ENCODE measurements around the gene DNAH10. TPM values are rescaled to one million over a fixed set of nuclear protein-coding genes. Genes with fewer than 3 reads are reported as not detected.
"Not testable (repeated sequence)": the region's sequence is repeated elsewhere in the genome, so short reads cannot be mapped to it uniquely, and the experiment has no call there.

The DNAH10 gene
- total RNA-seq, 1 donor from 2014 or later = 0.51 TPM

GRCh38 chr12:123787466-123787865 is 25.4 kb downstream of the DNAH10 start:
- DNase-seq (no peak), ATAC-seq (ENCODE audit: low read depth) (no peak)
- Mint-ChIP-seq H3K36me3 (ENCODE audit: low read depth) (no peaks in the 10 kb centered on the region), H3K9me3 (peaks cover 9% of the 10 kb centered on the region), H3K4me3 (no peak overlapping the region), H3K27ac (no peak overlapping the region), H3K4me1 (no peaks in the 10 kb centered on the region), H3K27me3 (no peaks in the 10 kb centered on the region)
- no peak for TF ChIP-seq CTCF (IDR thresholded peaks at IDR 0.05)
- intact Hi-C loops (cut with micrococcal nuclease) = no loop called here
- ChIA-PET CTCF (no interaction called here), POLR2A (no interaction called here)

GRCh38 chr12:123788541-123788940 is 26.4 kb downstream of the DNAH10 start:
- no peak for DNase-seq
- CTCF ChIA-PET = no interaction called here
- ATAC-seq (ENCODE audit: low read depth) = no peak

GRCh38 chr12:123789422-123789821 is 27.3 kb downstream of the DNAH10 start:
- POLR2A ChIA-PET; H3K27ac Mint-ChIP-seq; H3K4me3 Mint-ChIP-seq; ATAC-seq (ENCODE audit: low read depth); H3K4me1 Mint-ChIP-seq; H3K36me3 Mint-ChIP-seq (ENCODE audit: low read depth); CTCF ChIA-PET; H3K27me3 Mint-ChIP-seq; DNase-seq; intact Hi-C loops (cut with micrococcal nuclease); H3K9me3 Mint-ChIP-seq: not testable (repeated sequence)

More at GRCh38 chr12:123788541-123788940, 26.4 kb downstream of the DNAH10 start:
- H3K27me3 Mint-ChIP-seq = no peaks in the 10 kb centered on the region
- intact Hi-C loops (cut with micrococcal nuclease) = no loop called here
- no peaks in the 10 kb centered on the region for H3K36me3 Mint-ChIP-seq (ENCODE audit: low read depth)
- no peak overlapping the region for H3K4me3 Mint-ChIP-seq
- no peaks in the 10 kb centered on the region for H3K4me1 Mint-ChIP-seq
- POLR2A ChIA-PET = no interaction called here
- H3K27ac Mint-ChIP-seq = no peak overlapping the region
- TF ChIP-seq CTCF (IDR thresholded peaks at IDR 0.05) = no peak
- peaks cover 9% of the 10 kb centered on the region for H3K9me3 Mint-ChIP-seq

- Mint-ChIP-seq H3K9me3 (peaks cover 9% of the 10 kb centered on the region), H3K27me3 (no peaks in the 10 kb centered on the region), H3K4me1 (no peaks in the 10 kb centered on the region), H3K36me3 (ENCODE audit: low read depth) (no peaks in the 10 kb centered on the region), H3K27ac (no peak overlapping the region), H3K4me3 (no peak overlapping the region)
- no peak for TF ChIP-seq CTCF (IDR thresholded peaks at IDR 0.05)
- CTCF ChIA-PET = no interaction called here
- DNase-seq (no peak), ATAC-seq (ENCODE audit: low read depth) (no peak)
- intact Hi-C loops (cut with micrococcal nuclease) = no loop called here
- POLR2A ChIA-PET = no interaction called here
Measured at GRCh38 chr12:123790905-123791467, 28.9 kb downstream of the DNAH10 start.

GRCh38 chr12:123794027-123794426 is 31.9 kb downstream of the DNAH10 start:
- no peak for ATAC-seq (ENCODE audit: low read depth)
- Mint-ChIP-seq H3K27ac (no peak overlapping the region), H3K4me1 (no peaks in the 10 kb centered on the region), H3K27me3 (no peaks in the 10 kb centered on the region), H3K9me3 (peaks cover 9% of the 10 kb centered on the region), H3K4me3 (no peak overlapping the region), H3K36me3 (ENCODE audit: low read depth) (no peaks in the 10 kb centered on the region)
- intact Hi-C loops (cut with micrococcal nuclease) = no loop called here
- no peak for TF ChIP-seq CTCF (IDR thresholded peaks at IDR 0.05)
- DNase-seq = no peak
- CTCF ChIA-PET = no interaction called here
- POLR2A ChIA-PET = no interaction called here

- POLR2A ChIA-PET = no interaction called here
- DNase-seq (no peak), ATAC-seq (ENCODE audit: low read depth) (no peak)
- no peak overlapping the region for H3K27ac Mint-ChIP-seq
- H3K27me3 Mint-ChIP-seq = no peaks in the 10 kb centered on the region
- CTCF ChIA-PET = no interaction called here
- no peaks in the 10 kb centered on the region for H3K9me3 Mint-ChIP-seq
- no peaks in the 10 kb centered on the region for H3K4me1 Mint-ChIP-seq
- no peak for TF ChIP-seq CTCF (IDR thresholded peaks at IDR 0.05)
- intact Hi-C loops (cut with micrococcal nuclease) = no loop called here
- no peaks in the 10 kb centered on the region for H3K36me3 Mint-ChIP-seq (ENCODE audit: low read depth)
- no peak overlapping the region for H3K4me3 Mint-ChIP-seq
Measured at GRCh38 chr12:123798518-123798917, 36.4 kb downstream of the DNAH10 start.
